PC-9 (cell line): ENCODE results near the gene MAP4K4. TPM values are rescaled to one million over a fixed set of nuclear protein-coding genes. Genes with fewer than 3 reads are reported as not detected.

Experiments used
- BruUV-seq: library from RNA; stranded (reverse); fragments of 400-500 nt; replicated peaks from 2 replicates; lab custom pipeline; 2021; lab: Mats Ljungman, UMichigan
- CTCF ChIA-PET: fragments of 300-600 bp; sonication (Branson Sonifier 250); formaldehyde crosslinking; loops from one replicate; lab custom pipeline; 2022; ENCODE audit warnings: antibody characterized with exemption; lab: Charles Lee
- POLR2A ChIA-PET: fragments of 300-600 bp; sonication (Branson Sonifier 250); formaldehyde crosslinking; loops from one replicate; lab custom pipeline; 2022; ENCODE audit warnings: antibody characterized with exemption; ENCODE audit not compliant: unreplicated experiment; lab: Charles Lee
- DNase-seq, 2 experiments: peaks; one replicate each; pipeline versions ENCODE4 v3.0.0 to v3.0.0-alpha.2; 2015 to 2022; ENCODE audit warnings: mixed read lengths in 1 of 2
- H2AFZ ChIP-seq: fragments of 200-600 bp; sonication (generic); 2 replicates; pipeline ENCODE4 v1.8.1; 2017; ENCODE audit warnings: antibody characterized with exemption
- H3F3A ChIP-seq: fragments of 200-600 bp; sonication (generic); 2 replicates; pipeline ENCODE4 v1.8.1; 2017; ENCODE audit warnings: antibody characterized with exemption, mild to moderate bottlenecking, low read depth; ENCODE audit not compliant: insufficient read depth
- H3K27ac ChIP-seq: fragments of 200-600 bp; sonication (generic); 2 replicates; pipeline ENCODE4 v1.6.1; 2016; ENCODE audit warnings: mixed run types
- H3K27me3 ChIP-seq: fragments of 200-600 bp; sonication (generic); 2 replicates; pipeline ENCODE4 v1.6.1; 2016; ENCODE audit warnings: low read depth, mixed run types; ENCODE audit not compliant: insufficient read depth
- H3K36me3 ChIP-seq: fragments of 200-600 bp; sonication (generic); 2 replicates; pipeline ENCODE4 v1.6.1; 2016; ENCODE audit warnings: low read depth, mixed run types
- H3K4me1 ChIP-seq: fragments of 200-600 bp; sonication (generic); replicated peaks from 2 replicates; pipeline ENCODE4 v1.6.1; 2016; ENCODE audit warnings: mixed run types; ENCODE audit not compliant: insufficient read depth
- H3K4me2 ChIP-seq: fragments of 200-600 bp; sonication (generic); 2 replicates; pipeline ENCODE4 v1.6.1; 2017; ENCODE audit warnings: mixed run types
- H3K4me3 ChIP-seq: fragments of 200-600 bp; sonication (generic); 2 replicates; pipeline ENCODE4 v1.6.1; 2016; ENCODE audit warnings: mixed run types
- H3K79me2 ChIP-seq: fragments of 200-600 bp; sonication (generic); 2 replicates; pipeline ENCODE4 v1.6.1; 2017; ENCODE audit warnings: low read depth, mixed run types
- H3K9me2 ChIP-seq: fragments of 200-600 bp; sonication (generic); 2 replicates; pipeline ENCODE4 v1.8.1; 2017; ENCODE audit warnings: mild to moderate bottlenecking; ENCODE audit not compliant: insufficient read depth
- H3K9me3 ChIP-seq: fragments of 200-600 bp; sonication (generic); 2 replicates; pipeline ENCODE4 v1.8.1; 2016; ENCODE audit warnings: low read depth; ENCODE audit not compliant: insufficient read depth
- H4K20me1 ChIP-seq: fragments of 200-600 bp; sonication (generic); 2 replicates; pipeline ENCODE4 v1.8.1; 2017; ENCODE audit not compliant: insufficient read depth
- CTCF ChIP-seq: fragments of 200-600 bp; sonication (generic); conservative IDR thresholded peaks from 2 replicates; pipeline ENCODE4 v1.6.1; 2017; ENCODE audit warnings: mixed run types, antibody characterized with exemption, mild to moderate bottlenecking, moderate library complexity
- EZH2 ChIP-seq: fragments of 200-600 bp; sonication (generic); IDR thresholded peaks from 2 replicates; pipeline ENCODE4 v1.8.0; 2017; ENCODE audit warnings: antibody characterized with exemption, low read depth
- intact Hi-C: fragments of 100-400 bp; cut with micrococcal nuclease; formaldehyde crosslinking; loops from one replicate; pipeline ENCODE4 v1.10.0; 2022; ENCODE audit not compliant: unreplicated experiment
- total RNA-seq: library from RNA; stranded (reverse); gene quantifications from 2 replicates; pipeline ENCODE4 v1.2.3, GENCODE V29; 2021

Gene MAP4K4
- total RNA-seq, 1 experiment from 2014 or later, result 129 TPM

GRCh38 chr2:101812226-101812625 is 114.7 kb downstream of the MAP4K4 start:
- no peaks in the 10 kb centered on the region for H3K9me2 ChIP-seq
- H3K4me3 ChIP-seq, result no peak overlapping the region
- BruUV-seq, result no TSS peak
- ChIA-PET POLR2A (no interaction called here), CTCF (no interaction called here)
- no peaks in the 10 kb centered on the region for H3K27me3 ChIP-seq
- H3K4me1 ChIP-seq, result peaks cover 8% of the 10 kb centered on the region
- no peak overlapping the region for H3K4me2 ChIP-seq
- peaks cover 13% of the 10 kb centered on the region for H4K20me1 ChIP-seq
- H3K36me3 ChIP-seq, result 0 out of 2 replicates have a peak, but pooled peaks cover 8% of the 10 kb centered on the region
- peaks cover 98% of the 10 kb centered on the region for H3K79me2 ChIP-seq
- peaks cover 17% of the 10 kb centered on the region; the same call in 1 of the 2 replicates for H3F3A ChIP-seq
- no peak overlapping the region for H2AFZ ChIP-seq
- DNase-seq, result no peak
- TF ChIP-seq EZH2 (no peak), CTCF (no peak)
- no peaks in the 10 kb centered on the region for H3K9me3 ChIP-seq
- intact Hi-C loops, result no loop called here
- no peak overlapping the region for H3K27ac ChIP-seq

- peaks cover 19% of the 10 kb centered on the region for H3K4me1 ChIP-seq
- H3K79me2 ChIP-seq, result peaks cover 98% of the 10 kb centered on the region
Measured at GRCh38 chr2:101814752-101815151, 117.2 kb downstream of the MAP4K4 start.

GRCh38 chr2:101815154-101815553 is 117.6 kb downstream of the MAP4K4 start:
- Histone ChIP-seq H3K4me2 (no peak overlapping the region), H3K79me2 (peaks cover 98% of the 10 kb centered on the region), H4K20me1 (peaks cover 24% of the 10 kb centered on the region; the same call in 1 of the 2 replicates), H3K36me3 (0 out of 2 replicates have a peak, but pooled peaks cover 8% of the 10 kb centered on the region), H3F3A (peaks cover 32% of the 10 kb centered on the region; the same call in 1 of the 2 replicates), H2AFZ (no peak overlapping the region), H3K27ac (no peak overlapping the region), H3K4me3 (no peak overlapping the region), H3K9me3 (no peaks in the 10 kb centered on the region), H3K27me3 (no peaks in the 10 kb centered on the region), H3K9me2 (no peaks in the 10 kb centered on the region), H3K4me1 (peaks cover 19% of the 10 kb centered on the region)
- no peak for DNase-seq
- no TSS peak for BruUV-seq
- intact Hi-C loops, result no loop called here
- POLR2A ChIA-PET, result no interaction called here
- CTCF ChIA-PET, result no interaction called here
- TF ChIP-seq CTCF, result no peak
- TF ChIP-seq EZH2, result no peak

More at GRCh38 chr2:101814752-101815151, 117.2 kb downstream of the MAP4K4 start:
- CTCF ChIA-PET, result no interaction called here
- Histone ChIP-seq H4K20me1 (peaks cover 27% of the 10 kb centered on the region; the same call in 1 of the 2 replicates), H3K9me3 (no peaks in the 10 kb centered on the region), H3K36me3 (0 out of 2 replicates have a peak, but pooled peaks cover 8% of the 10 kb centered on the region), H3F3A (peaks cover 31% of the 10 kb centered on the region; the same call in 1 of the 2 replicates), H2AFZ (no peak overlapping the region), H3K4me3 (no peak overlapping the region), H3K27me3 (no peaks in the 10 kb centered on the region), H3K27ac (no peak overlapping the region), H3K4me2 (no peak overlapping the region), H3K9me2 (no peaks in the 10 kb centered on the region)
- BruUV-seq, result no TSS peak
- no peak for DNase-seq
- TF ChIP-seq CTCF (no peak), EZH2 (no peak)
- intact Hi-C loops, result no loop called here
- POLR2A ChIA-PET, result no interaction called here
